GM19438 (cell line): ENCODE data around the gene GRIK5.
"Not testable (repeated sequence)": the region's sequence is repeated elsewhere in the genome, so short reads cannot be mapped to it uniquely, and the experiment has no call there.

Source experiments
- ATAC-seq: cut with Tn5 transposase; IDR thresholded peaks from one replicate; pipeline ENCODE4 v1.9.1; 2021; ENCODE audit warnings: low read depth; ENCODE audit not compliant: unreplicated experiment

GRIK5 gene, protein sequence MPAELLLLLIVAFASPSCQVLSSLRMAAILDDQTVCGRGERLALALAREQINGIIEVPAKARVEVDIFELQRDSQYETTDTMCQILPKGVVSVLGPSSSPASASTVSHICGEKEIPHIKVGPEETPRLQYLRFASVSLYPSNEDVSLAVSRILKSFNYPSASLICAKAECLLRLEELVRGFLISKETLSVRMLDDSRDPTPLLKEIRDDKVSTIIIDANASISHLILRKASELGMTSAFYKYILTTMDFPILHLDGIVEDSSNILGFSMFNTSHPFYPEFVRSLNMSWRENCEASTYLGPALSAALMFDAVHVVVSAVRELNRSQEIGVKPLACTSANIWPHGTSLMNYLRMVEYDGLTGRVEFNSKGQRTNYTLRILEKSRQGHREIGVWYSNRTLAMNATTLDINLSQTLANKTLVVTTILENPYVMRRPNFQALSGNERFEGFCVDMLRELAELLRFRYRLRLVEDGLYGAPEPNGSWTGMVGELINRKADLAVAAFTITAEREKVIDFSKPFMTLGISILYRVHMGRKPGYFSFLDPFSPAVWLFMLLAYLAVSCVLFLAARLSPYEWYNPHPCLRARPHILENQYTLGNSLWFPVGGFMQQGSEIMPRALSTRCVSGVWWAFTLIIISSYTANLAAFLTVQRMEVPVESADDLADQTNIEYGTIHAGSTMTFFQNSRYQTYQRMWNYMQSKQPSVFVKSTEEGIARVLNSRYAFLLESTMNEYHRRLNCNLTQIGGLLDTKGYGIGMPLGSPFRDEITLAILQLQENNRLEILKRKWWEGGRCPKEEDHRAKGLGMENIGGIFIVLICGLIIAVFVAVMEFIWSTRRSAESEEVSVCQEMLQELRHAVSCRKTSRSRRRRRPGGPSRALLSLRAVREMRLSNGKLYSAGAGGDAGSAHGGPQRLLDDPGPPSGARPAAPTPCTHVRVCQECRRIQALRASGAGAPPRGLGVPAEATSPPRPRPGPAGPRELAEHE

DNA sequence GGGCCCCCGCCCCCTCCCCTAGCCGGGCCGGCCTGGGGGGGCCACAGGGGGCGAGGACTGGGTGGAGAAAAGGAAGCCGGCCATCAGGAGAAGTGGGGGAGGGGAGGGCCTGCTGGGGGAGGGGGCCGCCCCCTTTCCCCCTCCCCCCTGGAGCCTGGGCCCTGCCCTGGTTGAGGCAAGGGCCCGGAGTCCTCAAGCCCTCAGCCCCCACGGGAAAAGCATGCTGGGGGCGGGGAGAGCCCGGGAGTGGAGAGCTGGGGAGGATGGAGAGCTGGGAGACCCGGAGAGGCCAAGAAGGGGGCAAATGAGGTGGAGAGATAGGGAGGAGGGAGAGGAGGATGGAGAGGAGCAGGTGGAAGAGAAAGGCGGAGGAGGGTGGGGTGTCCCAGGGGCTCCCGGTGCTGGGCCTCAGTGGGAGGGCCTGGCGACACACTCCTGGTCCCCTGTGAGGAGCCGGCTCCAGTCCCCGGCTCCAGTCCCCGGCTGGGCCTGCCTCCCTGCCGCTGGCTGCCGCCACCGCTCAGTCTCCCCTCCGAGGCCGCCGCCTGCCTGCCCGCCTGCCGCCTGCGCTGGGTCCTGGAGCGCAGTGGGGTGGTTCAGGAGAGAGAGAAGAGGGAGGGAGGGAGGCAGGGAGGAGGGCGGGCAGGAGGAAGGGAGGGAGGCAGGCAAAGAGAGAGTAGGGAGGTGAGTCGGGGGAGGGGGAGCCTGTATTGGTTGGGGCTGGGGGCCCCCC, at the start of gene GRIK5:
TSS of gene GRIK5 (minus strand) at position 588 of the 733 bp plus-strand sequence. CDS start 4,436 bp downstream, outside the sequence.
- no peak for ATAC-seq

DNA sequence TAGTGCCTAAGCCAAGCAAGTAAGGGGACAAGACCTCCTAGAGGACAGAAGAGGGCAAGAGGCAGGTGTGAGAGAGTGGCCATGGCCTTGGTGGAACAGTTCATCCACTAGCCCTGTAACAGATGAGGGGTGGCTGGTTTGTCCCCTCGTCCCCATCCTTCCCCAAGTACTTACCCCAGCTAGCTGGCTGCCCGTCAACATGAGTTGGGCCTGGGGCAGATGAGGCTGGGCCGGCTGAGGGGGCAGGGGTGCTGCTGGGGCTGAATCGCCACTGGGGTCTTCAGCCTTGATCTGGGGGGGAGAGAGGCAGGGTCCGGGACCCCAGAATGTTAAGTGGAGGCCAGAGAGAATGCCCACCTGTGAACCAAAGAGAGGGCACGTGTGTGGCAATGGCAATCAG, 47.1 kb upstream of the GRIK5 start:
- no peak for ATAC-seq

DNA sequence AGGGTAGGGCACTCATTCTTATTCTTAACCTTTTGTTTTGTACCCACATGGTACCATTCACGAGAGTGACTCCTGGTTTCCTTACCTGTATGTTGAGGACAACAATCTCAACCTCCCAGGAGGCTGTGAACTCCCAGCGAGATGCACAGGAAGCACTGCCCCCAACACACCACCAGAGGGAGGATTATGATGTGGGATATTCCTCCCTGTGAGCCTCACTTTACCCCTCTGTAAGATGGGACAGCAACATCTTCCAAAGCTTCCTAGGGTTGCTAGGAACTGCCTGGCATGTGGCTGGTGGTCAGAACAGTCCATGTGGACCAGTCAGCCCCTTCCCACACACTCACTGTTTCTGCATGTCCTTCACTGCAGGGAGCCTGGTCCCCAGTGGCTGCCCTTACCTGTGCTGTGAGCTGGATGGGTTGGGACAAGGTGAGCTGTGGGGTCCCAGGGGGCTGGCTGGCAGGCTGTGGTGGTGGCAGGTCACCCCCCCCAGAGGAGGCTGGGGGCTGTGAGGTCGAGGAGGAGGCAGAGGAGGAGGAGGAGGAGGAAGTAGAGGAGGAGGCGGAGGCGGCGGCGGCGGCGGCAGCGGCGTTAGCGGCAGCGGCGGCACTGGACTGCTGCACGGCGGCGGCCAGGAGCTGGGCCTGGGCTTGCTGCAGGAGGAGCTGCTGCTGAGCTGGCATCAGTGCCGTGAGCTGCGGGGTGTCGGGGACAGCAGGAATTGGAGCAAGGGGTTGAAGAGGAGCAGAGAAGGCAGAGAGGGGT, 46.5 kb upstream of the GRIK5 start:
- ATAC-seq = no peak

DNA sequence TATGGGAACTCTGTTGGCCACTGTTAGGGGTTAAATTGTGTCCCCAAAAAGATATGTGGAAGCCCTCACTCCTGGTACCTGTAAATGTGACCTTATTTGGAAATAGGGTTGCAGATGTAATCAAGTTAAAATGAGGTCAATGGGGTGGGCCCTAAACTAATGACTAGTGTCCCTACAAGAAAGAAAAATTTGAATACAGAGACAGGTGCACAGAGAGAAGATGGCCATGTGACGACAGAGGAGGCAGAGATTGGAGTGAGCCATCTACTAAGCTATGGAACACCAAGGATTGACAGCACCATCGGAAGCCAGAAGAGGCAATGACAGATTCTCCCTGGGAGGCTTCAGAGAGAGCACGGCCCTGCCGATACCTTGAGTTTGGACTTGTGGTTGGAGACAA, 45.7 kb upstream of the GRIK5 start:
- no peak for ATAC-seq

DNA sequence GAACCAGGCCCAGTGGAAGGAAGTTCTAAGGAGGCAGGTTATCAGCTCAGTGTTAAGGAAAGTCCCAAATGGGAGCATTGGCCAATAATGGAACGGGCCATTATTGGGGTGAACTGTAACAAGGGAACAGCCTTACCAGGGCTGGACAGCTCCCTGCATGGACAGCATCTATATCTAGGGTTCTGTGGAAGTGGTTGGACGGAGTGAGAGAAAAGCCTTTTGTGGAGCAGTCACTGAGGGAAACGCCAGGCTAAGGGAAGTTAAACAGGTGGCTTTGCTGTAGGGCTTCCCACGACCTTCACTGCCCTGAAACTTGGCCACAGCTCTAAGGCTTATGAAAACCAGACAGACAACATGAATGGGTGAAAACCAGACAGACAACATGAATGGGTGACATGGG, 45.2 kb upstream of the GRIK5 start:
- ATAC-seq = no peak

DNA sequence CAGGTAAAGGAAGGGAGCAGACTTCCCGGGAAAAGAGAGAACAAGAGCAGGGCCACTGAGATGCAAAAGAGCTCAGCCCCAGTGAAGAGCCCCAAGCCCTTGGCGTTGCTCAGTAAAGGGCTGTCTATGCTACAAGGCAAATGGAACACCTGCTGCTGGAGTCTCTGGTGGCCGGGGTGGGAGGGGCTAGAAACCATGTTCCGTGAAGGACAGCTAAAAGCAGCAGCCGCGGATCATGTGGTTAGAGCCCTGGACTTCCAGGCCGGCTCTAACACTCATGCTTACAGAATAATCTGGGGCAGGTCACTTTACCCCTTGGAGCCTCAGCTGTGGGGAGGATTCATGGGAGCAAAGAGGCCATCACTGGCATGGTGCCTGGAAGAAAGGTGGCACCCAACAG, 44.4 kb upstream of the GRIK5 start:
- ATAC-seq = peak; percentile 52

DNA sequence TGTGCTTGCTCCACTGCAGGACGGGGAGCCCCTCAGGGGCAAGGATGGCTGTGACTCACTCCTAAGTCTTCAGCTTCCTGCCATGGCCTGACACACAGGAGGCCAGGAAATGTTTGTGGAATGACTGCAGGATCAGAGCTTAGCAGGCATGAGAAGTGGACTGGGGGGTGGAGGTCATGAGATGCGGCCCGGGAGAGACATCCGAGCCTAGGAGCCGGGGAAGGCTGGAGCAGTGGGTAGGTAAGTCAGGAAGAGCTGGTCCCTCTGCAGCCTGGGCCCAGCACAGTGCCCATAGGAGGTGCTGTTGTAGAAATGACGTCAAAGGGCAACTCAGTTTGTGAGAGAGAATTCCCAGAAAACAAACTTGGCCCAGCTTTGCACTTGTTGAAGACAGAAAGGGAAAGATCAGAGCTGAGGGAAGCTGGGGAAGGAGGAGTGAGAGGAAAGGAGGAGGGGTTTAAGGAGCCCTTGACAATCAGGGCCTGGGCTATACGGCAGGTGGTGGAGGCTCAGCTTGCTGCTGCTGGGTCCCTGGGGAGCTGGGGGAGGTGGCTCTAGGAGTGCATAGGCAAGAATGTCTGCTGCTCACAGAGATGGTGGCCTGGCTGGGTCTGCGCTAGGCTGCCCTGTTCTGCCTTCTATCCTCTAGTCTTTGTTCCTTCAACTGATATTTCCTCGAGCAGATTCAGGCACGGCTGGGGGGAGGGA, 43.8 kb upstream of the GRIK5 start:
- peak; percentile 52 for ATAC-seq

DNA sequence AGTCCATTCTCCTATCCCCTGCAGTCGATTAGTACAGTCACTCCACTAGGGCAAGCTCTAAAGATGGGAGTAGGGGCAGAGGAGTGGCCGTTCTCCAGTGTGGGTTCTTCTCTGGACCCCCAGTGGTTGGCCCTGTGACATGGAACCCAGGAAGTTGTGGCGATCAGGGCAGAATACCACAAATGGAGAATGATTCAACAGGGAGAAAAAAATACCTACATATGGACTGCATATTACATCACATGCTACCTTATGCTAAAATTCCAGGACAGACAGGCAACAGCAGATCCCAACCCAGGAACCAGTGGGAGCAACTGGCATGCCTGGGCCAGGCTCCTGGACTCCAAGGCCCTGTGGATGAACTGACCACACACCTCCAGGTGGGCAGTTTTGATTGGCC, 41.8 kb upstream of the GRIK5 start:
- no peak for ATAC-seq

DNA sequence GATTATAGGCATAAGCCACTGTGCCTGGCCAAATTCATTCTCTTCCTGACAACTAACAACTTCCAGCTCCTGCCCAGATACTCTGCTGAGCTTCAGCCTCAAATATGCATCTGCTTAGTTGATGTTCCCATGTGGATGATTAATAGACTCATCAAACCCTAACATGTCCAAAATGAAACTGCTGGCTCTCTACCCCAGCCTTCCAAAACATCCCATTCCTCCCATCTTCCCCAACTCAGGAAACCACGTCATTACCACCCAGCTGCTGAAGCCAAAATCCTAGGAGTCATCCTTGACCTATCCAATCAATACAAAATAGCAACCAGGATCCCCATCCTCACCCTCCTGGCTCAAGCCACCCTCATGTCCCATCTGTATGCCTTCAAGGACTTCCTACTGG, 41.4 kb upstream of the GRIK5 start:
- ATAC-seq = no peak

DNA sequence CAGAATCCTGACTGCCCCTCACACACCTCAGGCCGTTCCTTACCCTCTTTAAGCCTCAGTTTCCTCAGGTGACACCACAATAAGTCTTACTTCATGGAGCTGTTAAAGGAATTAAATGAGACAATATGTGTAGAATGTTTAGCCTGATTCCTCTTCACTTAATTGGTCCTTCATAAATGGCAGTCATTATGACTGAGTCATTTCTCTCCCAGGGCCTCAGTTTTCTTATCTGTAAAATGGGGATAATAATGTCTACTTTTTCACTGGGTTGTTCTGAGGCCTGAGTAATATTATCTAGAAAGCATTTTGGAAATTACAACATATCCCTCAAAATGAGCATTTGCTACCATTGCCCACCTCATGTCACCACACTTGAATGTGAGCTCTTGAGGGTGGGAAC, 40.7 kb upstream of the GRIK5 start:
- no peak for ATAC-seq

DNA sequence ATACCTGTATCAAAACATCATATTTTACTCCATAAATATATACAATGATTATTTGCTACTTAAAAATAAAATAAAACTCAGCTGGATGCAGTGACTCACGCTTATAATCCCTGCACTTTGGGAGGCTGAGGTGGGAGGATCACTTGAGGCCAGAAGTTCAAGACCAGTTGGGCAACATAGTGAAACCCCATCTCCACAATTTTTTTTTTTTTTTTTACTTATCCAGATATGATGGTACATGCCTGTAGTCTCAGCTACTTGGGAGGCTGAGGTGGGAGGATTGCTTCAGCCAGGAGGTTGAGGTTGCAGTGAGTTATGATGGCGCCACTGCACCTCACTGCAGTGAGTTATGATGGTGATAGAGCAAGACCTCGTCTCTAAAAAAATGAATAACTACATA, 39.9 kb upstream of the GRIK5 start:
- ATAC-seq = no peak

DNA sequence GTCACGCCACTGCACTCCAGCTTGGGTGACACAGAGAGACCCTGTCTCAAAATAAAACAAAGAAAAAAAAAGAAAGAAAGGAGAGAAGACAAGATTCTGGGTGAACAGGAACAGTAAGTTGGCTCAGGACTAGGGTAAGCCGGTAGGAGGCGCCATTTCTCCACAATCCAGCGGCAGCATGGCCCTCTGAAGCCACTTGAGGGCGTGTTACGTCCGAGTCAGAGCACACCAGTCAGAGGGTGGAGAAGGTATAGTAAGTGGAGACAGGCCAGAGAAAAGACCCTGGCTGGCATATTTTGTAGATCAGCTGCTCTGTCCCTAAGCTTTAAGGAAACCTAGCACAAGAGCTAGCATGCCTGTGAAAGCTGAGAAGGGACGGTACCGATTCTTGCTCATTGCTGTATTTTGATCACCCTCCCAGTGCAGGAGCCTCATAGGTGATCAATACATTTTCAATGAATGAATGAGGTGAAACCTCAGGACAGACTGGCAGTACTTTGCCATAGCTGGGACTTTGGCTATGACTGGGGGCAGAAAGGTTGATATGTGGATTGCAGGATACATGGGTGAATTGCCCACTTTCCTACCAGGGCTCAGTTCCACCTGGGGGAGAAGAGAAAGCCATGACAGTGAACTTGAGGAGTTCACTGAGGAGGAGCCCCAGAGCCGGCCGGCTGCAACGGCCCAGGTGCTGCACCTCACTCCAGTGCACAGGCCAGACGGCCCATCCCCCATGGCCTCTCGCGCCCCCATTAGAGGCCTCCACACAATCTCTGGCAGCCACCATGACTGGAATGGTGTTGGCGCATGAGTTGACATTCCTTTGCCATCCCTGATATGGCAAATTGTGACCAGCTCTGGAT, 38.8 kb upstream of the GRIK5 start:
- ATAC-seq = no peak

DNA sequence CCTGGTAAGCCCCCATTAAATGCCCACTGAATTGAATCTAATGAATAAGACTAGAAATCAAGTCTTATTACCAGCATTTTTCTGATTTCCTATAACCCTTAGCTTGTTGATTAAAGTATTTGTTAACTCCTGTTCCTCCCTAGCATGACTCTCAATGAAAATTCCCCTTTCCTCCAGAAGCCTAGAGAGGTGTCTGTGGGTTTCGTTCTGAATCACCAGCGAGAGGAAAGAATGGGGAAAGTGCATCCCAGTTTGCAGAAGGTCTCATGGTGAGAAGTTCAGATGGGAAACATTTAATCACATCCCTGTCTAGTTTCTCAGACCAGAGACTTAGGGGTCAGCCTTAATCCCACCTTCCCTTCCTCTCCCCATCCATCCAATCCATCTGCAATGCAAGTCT, 35.4 kb upstream of the GRIK5 start:
- no peak for ATAC-seq

DNA sequence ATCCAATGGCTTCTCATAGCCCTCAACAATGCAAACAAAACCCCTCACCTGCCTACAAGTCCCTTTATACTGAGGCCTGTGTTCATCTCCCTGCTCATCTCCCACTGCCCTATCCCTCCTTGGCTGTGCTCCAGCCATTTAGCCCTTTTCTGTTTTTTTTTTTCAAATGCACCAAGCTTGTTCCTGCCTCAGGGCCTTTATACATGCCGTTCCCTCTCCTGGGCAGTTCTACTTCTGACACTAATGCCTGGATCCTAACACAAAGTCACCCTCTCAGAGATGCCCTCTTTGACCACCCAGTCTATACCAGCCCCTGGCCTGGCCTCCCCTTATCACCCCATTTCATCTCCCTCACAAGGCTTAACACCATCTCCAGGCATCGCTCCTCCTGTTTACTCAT, 32.9 kb upstream of the GRIK5 start:
- ATAC-seq = no peak

DNA sequence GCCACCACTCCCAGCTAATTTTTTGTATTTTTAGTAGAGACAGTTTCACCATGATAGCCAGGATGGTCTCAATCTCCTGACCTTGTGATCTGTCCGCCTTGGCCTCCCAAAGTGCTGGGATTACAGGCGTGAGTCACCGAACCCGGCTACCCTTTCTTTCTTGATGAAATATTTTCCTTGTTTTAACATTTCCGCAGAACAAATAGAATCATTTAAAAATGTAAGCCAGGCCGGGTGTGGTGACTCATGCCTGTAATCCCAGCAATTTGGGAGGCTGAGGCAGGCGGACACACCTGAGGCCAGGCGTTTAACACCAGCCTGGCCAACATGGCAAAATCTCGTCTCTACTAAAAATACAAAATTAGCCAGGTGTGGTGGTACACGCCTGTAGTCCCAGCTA, 30.2 kb upstream of the GRIK5 start:
- ATAC-seq = not testable (repeated sequence)

DNA sequence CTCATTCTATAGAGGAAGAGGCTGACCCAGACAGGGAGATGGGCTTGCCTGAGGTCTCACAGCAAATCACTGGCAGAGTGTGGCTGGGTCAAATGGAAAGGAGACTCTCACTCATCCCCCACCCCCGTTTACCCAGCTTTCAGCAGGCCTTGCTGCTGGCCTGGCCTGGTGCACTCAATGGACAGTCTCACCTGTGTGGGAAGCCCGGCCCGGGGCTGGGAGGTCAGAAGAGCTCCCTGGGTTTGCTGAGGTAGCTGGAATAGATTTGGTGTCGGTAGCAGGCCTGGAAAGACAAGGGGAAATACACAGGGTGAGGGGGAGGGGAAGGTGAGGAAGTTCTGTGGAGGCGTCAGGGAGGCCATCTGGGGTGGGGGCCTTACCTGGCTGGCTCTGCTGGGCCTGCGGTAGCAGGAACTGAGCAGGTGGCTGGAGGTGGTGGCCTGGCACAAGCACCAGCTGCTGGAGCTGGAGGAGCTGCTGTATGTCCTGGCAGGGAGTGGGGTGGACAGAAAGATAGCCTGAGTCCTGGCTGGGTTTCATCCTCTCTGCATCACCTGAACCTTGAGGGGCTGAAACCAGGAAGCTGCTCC, 29.4 kb upstream of the GRIK5 start:
- ATAC-seq = no peak

DNA sequence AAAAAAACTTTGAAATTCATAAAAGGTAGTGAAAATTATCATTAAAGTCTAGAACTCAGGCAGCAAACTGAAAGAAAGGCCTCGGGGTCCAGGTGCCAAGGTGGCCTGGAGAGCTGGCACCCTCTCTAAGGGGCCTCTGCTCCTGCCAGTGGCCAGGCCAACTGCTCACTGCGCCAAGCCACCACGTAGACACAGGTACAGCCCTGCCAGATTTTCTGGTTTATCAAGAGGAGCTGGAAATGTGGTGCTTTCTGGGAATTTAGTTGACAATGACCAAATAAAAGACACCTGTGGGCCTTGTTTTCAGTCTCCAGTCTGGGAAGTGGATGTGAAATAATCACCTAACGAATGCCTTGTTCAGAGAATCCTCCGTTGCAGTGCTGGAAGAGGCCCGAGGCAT, 28.8 kb upstream of the GRIK5 start:
- no peak for ATAC-seq

DNA sequence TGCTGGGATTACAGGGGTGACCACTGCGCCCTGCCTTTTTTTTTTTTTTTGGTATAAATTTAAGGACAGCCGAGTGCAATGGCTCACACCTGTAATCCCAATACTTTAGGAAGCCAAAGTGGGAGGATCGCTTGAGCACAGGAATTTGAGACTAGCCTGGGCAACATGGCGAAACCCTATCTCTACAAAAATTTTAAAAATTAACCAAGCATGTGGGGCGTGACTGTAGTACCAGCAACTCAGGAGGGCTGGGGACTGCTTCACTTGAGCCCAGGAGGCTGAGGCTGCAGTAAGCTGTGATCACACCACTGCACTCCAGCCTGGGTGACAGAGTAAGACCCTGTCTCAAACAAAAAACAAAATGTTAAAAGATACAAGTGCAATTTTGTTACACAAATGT, 27.5 kb upstream of the GRIK5 start:
- no peak for ATAC-seq
